ENCODE data around the gene CYP4F8. TPM values are rescaled to one million over a fixed set of nuclear protein-coding genes. Genes with fewer than 3 reads are reported as not detected.

Gene CYP4F8
- total and polyA plus RNA-seq, 9 of the 15 experiments (the other 6 are each of a cell fraction or from before 2014, with no cell fraction given): not detected

- H3K4me3 ChIP-seq: no peak overlapping the region
- H3K9me3 ChIP-seq (replicated peaks; ENCODE audit: control insufficient read depth, insufficient read depth, low read depth, low read length): no peaks in the 10 kb centered on the region
- H2AFZ ChIP-seq (ENCODE audit: low read depth, low read length): no peak overlapping the region
- no peak overlapping the region for H3K27ac ChIP-seq (ENCODE audit: extremely low read depth, low read depth, low read length)
- POLR2A ChIA-PET: interaction anchor here (0.5 to 0.6 kb wide), 2 partner anchors 13 to 242 kb away, joined by 3 read pairs; no protein-coding TSS in a partner anchor
- TF ChIP-seq ZZZ3 (IDR thresholded peaks at IDR 0.05) (no peak), SPI1 (IDR thresholded peaks at IDR 0.05; ENCODE audit: borderline replicate concordance, low read depth, low read length) (peak; percentile 61; the same call in 1 of the 2 replicates)
- BruUV-seq (replicated peaks): no TSS peak
- ATAC-seq (no peak), DNase-seq (ENCODE audit: extremely low read depth in 1 of 4, low spot score in 3 of 4) (no peak), FAIRE-seq (no peak)
- H3K79me2 ChIP-seq (ENCODE audit: control insufficient read depth, insufficient read depth, low read length): no peaks in the 10 kb centered on the region
- in situ Hi-C loops (cut with MboI): loop anchor here (10.0 kb wide), 1 partner anchor 242 kb away; no protein-coding TSS in a partner anchor
- H3K9ac ChIP-seq (ENCODE audit: insufficient read depth in 1 of 2, low read depth in 2 of 2, low read length in 2 of 2): no peak overlapping the region
- no peaks in the 10 kb centered on the region for H4K20me1 ChIP-seq (replicated peaks; ENCODE audit: control insufficient read depth, insufficient read depth, low read length)
- CTCF ChIA-PET (ENCODE audit: low intra/inter-chr PET ratio): interaction anchor here (4.0 kb wide), 1 partner anchor 236 kb away, joined by 18 read pairs; no protein-coding TSS in a partner anchor
- H3K27me3 ChIP-seq (ENCODE audit: control insufficient read depth in 2 of 2, insufficient read depth in 2 of 2, low read length in 2 of 2): peaks cover 0 to 5% of the 10 kb centered on the region in 2 experiments; a peak in 1 of 5 replicates
- 0% methylated on average over 5 of the region's 5 CpGs for WGBS (ENCODE audit: insufficient coverage, low coverage, missing lambda C conversion rate)
- peaks cover 0 to 3% of the 10 kb centered on the region in 2 experiments; a peak in 1 of 5 replicates for H3K4me1 ChIP-seq (replicated peaks in 1 of 2; ENCODE audit: control insufficient read depth in 2 of 2, insufficient read depth in 2 of 2, low read length in 2 of 2)
- no peaks in the 10 kb centered on the region for H3K9me1 ChIP-seq (ENCODE audit: control insufficient read depth, insufficient read depth, low read length)
- no peaks in the 10 kb centered on the region for H3K36me3 ChIP-seq (ENCODE audit: control insufficient read depth, insufficient read depth, low read length)
- intact Hi-C loops (cut with micrococcal nuclease): loop anchor here (5.0 to 10.0 kb wide), 2 partner anchors 129 to 232 kb away; no protein-coding TSS in a partner anchor
- H3K4me2 ChIP-seq (ENCODE audit: insufficient read depth, low read length): no peak overlapping the region
These were observed 18.2 kb downstream of the CYP4F8 start for GRCh38 chr19:15633082-15633835.

GRCh38 chr19:15634105-15634504 is 19.1 kb downstream of the CYP4F8 start:
- no peak overlapping the region for H2AFZ ChIP-seq (ENCODE audit: low read depth, low read length)
- in situ Hi-C loops (cut with MboI) (loop anchor here (10.0 kb wide), 1 partner anchor 241 kb away; no protein-coding TSS in a partner anchor), intact Hi-C loops (cut with micrococcal nuclease) (loop anchor here (5.0 to 10.0 kb wide), 2 partner anchors 128 to 231 kb away; no protein-coding TSS in a partner anchor)
- H3K4me3 ChIP-seq: no peak overlapping the region
- H3K9me3 ChIP-seq (replicated peaks; ENCODE audit: control insufficient read depth, insufficient read depth, low read depth, low read length): no peaks in the 10 kb centered on the region
- FAIRE-seq (no peak), ATAC-seq (no peak), DNase-seq (ENCODE audit: extremely low read depth in 1 of 4, low spot score in 3 of 4) (no peak)
- H3K27ac ChIP-seq (ENCODE audit: extremely low read depth, low read depth, low read length): no peak overlapping the region
- H3K27me3 ChIP-seq (ENCODE audit: control insufficient read depth in 2 of 2, insufficient read depth in 2 of 2, low read length in 2 of 2): peaks cover 0 to 5% of the 10 kb centered on the region in 2 experiments; a peak in 1 of 5 replicates
- POLR2A ChIA-PET: interaction anchor here (0.6 kb wide), 1 partner anchor 241 kb away, joined by 3 read pairs; no protein-coding TSS in a partner anchor
- H3K9me1 ChIP-seq (ENCODE audit: control insufficient read depth, insufficient read depth, low read length): no peaks in the 10 kb centered on the region
- H3K36me3 ChIP-seq (ENCODE audit: control insufficient read depth, insufficient read depth, low read length): no peaks in the 10 kb centered on the region
- H3K4me2 ChIP-seq (ENCODE audit: insufficient read depth, low read length): no peak overlapping the region
- WGBS (ENCODE audit: insufficient coverage, low coverage, missing lambda C conversion rate): 3% methylated on average over 3 of the region's 3 CpGs
- peaks cover 0 to under 1% of the 10 kb centered on the region in 2 experiments; a peak in 1 of 5 replicates for H3K4me1 ChIP-seq (replicated peaks in 1 of 2; ENCODE audit: control insufficient read depth in 2 of 2, insufficient read depth in 2 of 2, low read length in 2 of 2)
- no peaks in the 10 kb centered on the region for H4K20me1 ChIP-seq (replicated peaks; ENCODE audit: control insufficient read depth, insufficient read depth, low read length)
- no peak overlapping the region for H3K9ac ChIP-seq (ENCODE audit: insufficient read depth in 1 of 2, low read depth in 2 of 2, low read length in 2 of 2)
- no TSS peak for BruUV-seq (replicated peaks)
- CTCF ChIA-PET (ENCODE audit: low intra/inter-chr PET ratio): interaction anchor here (4.0 kb wide), 1 partner anchor 235 kb away, joined by 18 read pairs; no protein-coding TSS in a partner anchor
- no peaks in the 10 kb centered on the region for H3K79me2 ChIP-seq (ENCODE audit: control insufficient read depth, insufficient read depth, low read length)
- no peak for TF ChIP-seq MCM2 (IDR thresholded peaks at IDR 0.05; ENCODE audit: low read depth)
- TF ChIP-seq ZBTB33 (CRISPR knock-in tag; IDR thresholded peaks at IDR 0.05): no peak
